Measurements from ENCODE around the gene PER2. TPM values are rescaled to one million over a fixed set of nuclear protein-coding genes. Genes with fewer than 3 reads are reported as not detected.

Gene PER2
- total and polyA plus RNA-seq, 9 of the 15 experiments (the other 6 are each of a cell fraction or from before 2014, with no cell fraction given), result 1.1 to 10.3 (median 2.9) TPM

DNA sequence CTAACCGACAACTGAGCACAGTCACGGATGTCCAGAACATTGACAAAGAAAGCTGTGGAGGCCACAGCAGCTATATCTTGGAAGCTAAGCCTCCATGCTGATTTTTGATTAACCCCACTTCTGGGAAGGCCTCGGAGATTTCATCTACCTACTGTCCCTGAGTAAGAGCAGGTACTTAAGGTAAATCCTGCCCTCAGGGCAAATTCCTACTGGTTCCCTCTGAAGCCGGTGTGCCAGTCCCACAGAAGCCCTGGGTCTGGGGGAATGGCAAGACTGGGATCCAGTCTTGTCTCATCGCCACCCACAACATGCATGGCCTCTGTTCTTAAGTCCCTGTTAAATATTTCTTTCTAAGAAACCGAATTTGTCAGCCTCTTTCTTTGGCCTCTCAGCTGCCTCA lies 18.7 kb downstream of the PER2 start:
- no peak for DNase-seq (ENCODE audit: extremely low read depth in 1 of 4, low spot score in 3 of 4)
- no peaks in the 10 kb centered on the region for H3K79me2 ChIP-seq (ENCODE audit: control insufficient read depth, insufficient read depth, low read length)
- no peaks in the 10 kb centered on the region; a peak in 1 of 5 replicates for H3K4me1 ChIP-seq (replicated peaks in 1 of 2; ENCODE audit: control insufficient read depth in 2 of 2, insufficient read depth in 2 of 2, low read length in 2 of 2)
- WGBS (ENCODE audit: insufficient coverage, low coverage, missing lambda C conversion rate), result 79% methylated on average over 6 of the region's 6 CpGs
- POLR2A ChIA-PET, result no interaction called here
- TF ChIP-seq, protein P1, sequence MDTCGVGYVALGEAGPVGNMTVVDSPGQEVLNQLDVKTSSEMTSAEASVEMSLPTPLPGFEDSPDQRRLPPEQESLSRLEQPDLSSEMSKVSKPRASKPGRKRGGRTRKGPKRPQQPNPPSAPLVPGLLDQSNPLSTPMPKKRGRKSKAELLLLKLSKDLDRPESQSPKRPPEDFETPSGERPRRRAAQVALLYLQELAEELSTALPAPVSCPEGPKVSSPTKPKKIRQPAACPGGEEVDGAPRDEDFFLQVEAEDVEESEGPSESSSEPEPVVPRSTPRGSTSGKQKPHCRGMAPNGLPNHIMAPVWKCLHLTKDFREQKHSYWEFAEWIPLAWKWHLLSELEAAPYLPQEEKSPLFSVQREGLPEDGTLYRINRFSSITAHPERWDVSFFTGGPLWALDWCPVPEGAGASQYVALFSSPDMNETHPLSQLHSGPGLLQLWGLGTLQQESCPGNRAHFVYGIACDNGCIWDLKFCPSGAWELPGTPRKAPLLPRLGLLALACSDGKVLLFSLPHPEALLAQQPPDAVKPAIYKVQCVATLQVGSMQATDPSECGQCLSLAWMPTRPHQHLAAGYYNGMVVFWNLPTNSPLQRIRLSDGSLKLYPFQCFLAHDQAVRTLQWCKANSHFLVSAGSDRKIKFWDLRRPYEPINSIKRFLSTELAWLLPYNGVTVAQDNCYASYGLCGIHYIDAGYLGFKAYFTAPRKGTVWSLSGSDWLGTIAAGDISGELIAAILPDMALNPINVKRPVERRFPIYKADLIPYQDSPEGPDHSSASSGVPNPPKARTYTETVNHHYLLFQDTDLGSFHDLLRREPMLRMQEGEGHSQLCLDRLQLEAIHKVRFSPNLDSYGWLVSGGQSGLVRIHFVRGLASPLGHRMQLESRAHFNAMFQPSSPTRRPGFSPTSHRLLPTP (IDR thresholded peaks at IDR 0.05; ENCODE audit: borderline replicate concordance, extremely low read depth, insufficient read length), result no peak
- TF ChIP-seq ESRRA (IDR thresholded peaks at IDR 0.05; ENCODE audit: borderline replicate concordance, low read depth) (no peak), MTF1 (CRISPR knock-in tag; IDR thresholded peaks at IDR 0.05; ENCODE audit: borderline replicate concordance) (no peak)
- TF ChIP-seq, protein P2, sequence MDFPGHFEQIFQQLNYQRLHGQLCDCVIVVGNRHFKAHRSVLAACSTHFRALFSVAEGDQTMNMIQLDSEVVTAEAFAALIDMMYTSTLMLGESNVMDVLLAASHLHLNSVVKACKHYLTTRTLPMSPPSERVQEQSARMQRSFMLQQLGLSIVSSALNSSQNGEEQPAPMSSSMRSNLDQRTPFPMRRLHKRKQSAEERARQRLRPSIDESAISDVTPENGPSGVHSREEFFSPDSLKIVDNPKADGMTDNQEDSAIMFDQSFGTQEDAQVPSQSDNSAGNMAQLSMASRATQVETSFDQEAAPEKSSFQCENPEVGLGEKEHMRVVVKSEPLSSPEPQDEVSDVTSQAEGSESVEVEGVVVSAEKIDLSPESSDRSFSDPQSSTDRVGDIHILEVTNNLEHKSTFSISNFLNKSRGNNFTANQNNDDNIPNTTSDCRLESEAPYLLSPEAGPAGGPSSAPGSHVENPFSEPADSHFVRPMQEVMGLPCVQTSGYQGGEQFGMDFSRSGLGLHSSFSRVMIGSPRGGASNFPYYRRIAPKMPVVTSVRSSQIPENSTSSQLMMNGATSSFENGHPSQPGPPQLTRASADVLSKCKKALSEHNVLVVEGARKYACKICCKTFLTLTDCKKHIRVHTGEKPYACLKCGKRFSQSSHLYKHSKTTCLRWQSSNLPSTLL (IDR thresholded peaks at IDR 0.05), result no peak
- H3K4me3 ChIP-seq, result no peak overlapping the region
- no peak overlapping the region for H3K4me2 ChIP-seq (ENCODE audit: insufficient read depth, low read length)
- no peaks in the 10 kb centered on the region for H4K20me1 ChIP-seq (replicated peaks; ENCODE audit: control insufficient read depth, insufficient read depth, low read length)
- H3K27me3 ChIP-seq (ENCODE audit: control insufficient read depth in 2 of 2, insufficient read depth in 2 of 2, low read length in 2 of 2), result no peaks in the 10 kb centered on the region
- no peak overlapping the region for H3K9ac ChIP-seq (ENCODE audit: insufficient read depth in 1 of 2, low read depth in 2 of 2, low read length in 2 of 2)
- BruUV-seq (replicated peaks), result no TSS peak
- no peak overlapping the region for H2AFZ ChIP-seq (ENCODE audit: low read depth, low read length)
- CTCF ChIA-PET (ENCODE audit: low intra/inter-chr PET ratio), result no interaction called here
- no peak for ATAC-seq
- FAIRE-seq, result no peak
- H3K9me1 ChIP-seq (ENCODE audit: control insufficient read depth, insufficient read depth, low read length), result no peaks in the 10 kb centered on the region
- in situ Hi-C loops (cut with MboI) (loop anchor here (25.0 kb wide), 1 partner anchor 407 kb away; the partner anchor contains the start of gene RAMP1), intact Hi-C loops (cut with micrococcal nuclease) (no loop called here)
- no peaks in the 10 kb centered on the region for H3K9me3 ChIP-seq (replicated peaks; ENCODE audit: control insufficient read depth, insufficient read depth, low read depth, low read length)
- H3K27ac ChIP-seq (ENCODE audit: extremely low read depth, low read depth, low read length), result no peak overlapping the region
- peaks cover 36% of the 10 kb centered on the region; the same call in 1 of the 3 replicates for H3K36me3 ChIP-seq (ENCODE audit: control insufficient read depth, insufficient read depth, low read length)

Measured in K562 (cell line).